K562 (cell line): ENCODE measurements around the gene ZCCHC4. TPM values are rescaled to one million over a fixed set of nuclear protein-coding genes. Genes with fewer than 3 reads are reported as not detected.

Experiments
- CREB1 ChIP-seq, 2 experiments: sonication (generic) in 1 of 2; formaldehyde crosslinking in 1 of 2; IDR thresholded peaks; 2 replicates each; pipeline versions ENCODE4 v1.6.1 to v1.8.0; 2012 to 2022; ENCODE audit warnings: inconsistent platforms in 1 of 2, mild to moderate bottlenecking in 1 of 2, missing genetic modification reagents in 1 of 2, moderate library complexity in 1 of 2
- CSDE1 ChIP-seq, 2 experiments: fragments of 450-650 bp; IDR thresholded peaks; 2 replicates each; pipeline ENCODE4 v1.6.1; 2016; ENCODE audit warnings: mild to moderate bottlenecking in 1 of 2
- DDX20 ChIP-seq: fragments of 450-650 bp; IDR thresholded peaks from 2 replicates; pipeline ENCODE4 v1.6.1; 2016; ENCODE audit warnings: missing genetic modification characterization, low read depth, mild to moderate bottlenecking, missing compliant biosample characterization, moderate library complexity
- EGR1 ChIP-seq: fragments of 450-650 bp; conservative IDR thresholded peaks from 2 replicates; pipeline ENCODE4 v1.6.1; 2017; ENCODE audit warnings: mild to moderate bottlenecking
- ELK1 ChIP-seq: sonication (generic); formaldehyde crosslinking; IDR thresholded peaks from 2 replicates; pipeline ENCODE4 v1.8.1; 2022; ENCODE audit warnings: missing genetic modification reagents
- FOSL1 ChIP-seq: fragments of 200-800 bp; sonication (Bioruptor generic); conservative IDR thresholded peaks from 2 replicates; pipeline ENCODE4 v1.6.1; 2016; ENCODE audit warnings: missing genetic modification characterization, missing compliant biosample characterization
- FOXK2 ChIP-seq, 2 experiments: fragments of 450-650 bp; IDR thresholded peaks in 1 of 2; conservative IDR thresholded peaks in 1 of 2; 2 replicates each; pipeline ENCODE4 v1.6.1; 2016; ENCODE audit warnings: low read depth in 2 of 2, mild to moderate bottlenecking in 1 of 2
- GTF2A2 ChIP-seq: IDR thresholded peaks from 2 replicates; pipeline ENCODE4 v1.6.1; 2016; ENCODE audit warnings: mild to moderate bottlenecking, missing genetic modification characterization, missing compliant biosample characterization
- JUND ChIP-seq, 2 experiments: IDR thresholded peaks; 2 replicates in 1 of 2; 3 replicates in 1 of 2; pipeline ENCODE4 v1.6.1; 2011; ENCODE audit warnings: borderline replicate concordance in 2 of 2, low read depth in 2 of 2, low read length in 2 of 2, improper control_type of control experiment in 1 of 2, missing biosample characterization in 1 of 2, missing genetic modification characterization in 1 of 2, missing genetic modification reagents in 1 of 2
- RBM17 ChIP-seq: fragments of 200-400 bp; formaldehyde crosslinking; IDR thresholded peaks from 2 replicates; pipeline ENCODE4 v1.6.1; 2017; ENCODE audit warnings: low read depth, mild to moderate bottlenecking, low read length, borderline replicate concordance
- RERE ChIP-seq: sonication (generic); formaldehyde crosslinking; IDR thresholded peaks from 2 replicates; pipeline ENCODE4 v1.8.0; 2023; ENCODE audit warnings: missing genetic modification reagents, mild to moderate bottlenecking, borderline replicate concordance
- RUNX1 ChIP-seq: sonication (generic); IDR thresholded peaks from 2 replicates; pipeline ENCODE4 v1.6.1; 2016; ENCODE audit warnings: antibody characterized with exemption, low read depth
- SMAD4 ChIP-seq: fragments of 250-450 bp; sonication (Bioruptor Pico); conservative IDR thresholded peaks from 2 replicates; pipeline ENCODE4 v1.8.0; 2021; ENCODE audit warnings: inconsistent platforms, mild to moderate bottlenecking, moderate library complexity
- SMARCB1 ChIP-seq: IDR thresholded peaks from 2 replicates; pipeline ENCODE4 v1.6.1; 2011; ENCODE audit warnings: improper control_type of control experiment, low read depth; ENCODE audit not compliant: insufficient read length
- SNAPC5 ChIP-seq: fragments of 250-450 bp; sonication (Bioruptor Pico); IDR thresholded peaks from 2 replicates; pipeline ENCODE4 v1.8.0; 2021; ENCODE audit warnings: moderate library complexity, mild to moderate bottlenecking, inconsistent platforms
- ZNF253 ChIP-seq: fragments of 250-450 bp; sonication (Bioruptor Pico); conservative IDR thresholded peaks from 2 replicates; pipeline ENCODE4 v1.6.1; 2021; ENCODE audit warnings: mild to moderate bottlenecking
- ZNF398 ChIP-seq: fragments of 250-450 bp; sonication (Bioruptor Pico); IDR thresholded peaks from 2 replicates; pipeline ENCODE4 v1.8.0; 2021; ENCODE audit warnings: moderate library complexity, mild to moderate bottlenecking, inconsistent platforms
- ZNF778 ChIP-seq: fragments of 450-650 bp; formaldehyde crosslinking; IDR thresholded peaks from 2 replicates; pipeline ENCODE4 v1.4.0; 2020; ENCODE audit warnings: mild to moderate bottlenecking, moderate library complexity
- polyA plus RNA-seq, 8 experiments: library from polyadenylated mRNA; depleted of rRNA in 4 of 8; stranded (reverse) in 5 of 8; unstranded in 3 of 8; fragments of >200 nt; fragmentation: Nextera tagmentation in 2 of 8; fragmentation: Illumina TruSeq in 1 of 8; extraction: Ambion mirVana in 2 of 8; extraction: Trizol in 1 of 8; gene quantifications; 2 replicates each; pipeline versions ENCODE4 v1.2.1 to v1.2.3, GENCODE V29; 2011 to 2014; ENCODE audit warnings: inconsistent platforms in 1 of 8, missing spikeins in 1 of 8
- total RNA-seq, 7 experiments: library from RNA; depleted of rRNA in 6 of 7; stranded (reverse); fragments of >200 nt in 6 of 7; fragmentation: Illumina TruSeq in 2 of 7; extraction: Trizol in 2 of 7; gene quantifications; 2 replicates each; pipeline versions ENCODE4 v1.2.1 to v1.2.3, GENCODE V29; 2011 to 2021; ENCODE audit warnings: low replicate concordance in 1 of 7

The ZCCHC4 gene
- total and polyA plus RNA-seq, 9 of the 15 experiments (the other 6 are each of a cell fraction or from before 2014, with no cell fraction given): 5.3 to 26.1 (median 15.2) TPM

GRCh38 chr4:25376754-25377571 lies 64.4 kb downstream of the ZCCHC4 start, which contains the start of gene ANAPC4 (continued):
- TF ChIP-seq ELK1 (CRISPR knock-in tag) (no peak), ZNF398 (no peak), RUNX1 (no peak), FOSL1 (tag) (no peak), FOXK2 (conservative IDR thresholded peaks at IDR 0.05 in 1 of 2, IDR thresholded peaks at IDR 0.05 in 1 of 2; ENCODE audit: low read depth in 2 of 2) (no peak), ZNF778 (CRISPR knock-in tag) (no peak), CREB1 (IDR thresholded peaks at IDR 0.05) (no peak), CREB1 (CRISPR knock-in tag; IDR thresholded peaks at IDR 0.05) (no peak), SMARCB1 (no peak), RBM17 (no peak), RERE (no peak), SMAD4 (CRISPR knock-in tag) (0 out of 2 replicates have a peak, but pooled peaks have one; percentile 28), GTF2A2 (tag) (no peak), JUND (IDR thresholded peaks at IDR 0.05; ENCODE audit: borderline replicate concordance, low read depth, low read length) (no peak), JUND (tag; IDR thresholded peaks at IDR 0.05; ENCODE audit: borderline replicate concordance, low read depth, low read length) (no peak; the same call in 2 of the 3 replicates), CSDE1 (IDR thresholded peaks at IDR 0.05) (no peak), SNAPC5 (CRISPR knock-in tag) (no peak), DDX20 (tag) (no peak), EGR1 (no peak; the same call in 1 of the 2 replicates), ZNF253 (CRISPR knock-in tag) (no peak)
